Naive B cell (primary cell): ENCODE data around the gene PRRT3. TPM values are rescaled to one million over a fixed set of nuclear protein-coding genes. Genes with fewer than 3 reads are reported as not detected.
"Not testable (repeated sequence)": the region's sequence is repeated elsewhere in the genome, so short reads cannot be mapped to it uniquely, and the experiment has no call there.

ENCODE experiments used
- ATAC-seq, 2 donors: fragments of 150-1000 bp; cut with Tn5 transposase; 2 replicates each; pipeline ENCODE4 v1.10.0; 2021; ENCODE audit warnings: low read depth in 2 of 2, mild to moderate bottlenecking in 2 of 2, moderate library complexity in 2 of 2
- DNase-seq: peaks from one replicate; pipeline ENCODE4 v3.0.0; 2022
- H3K27ac Mint-ChIP-seq, 6 donors: one replicate each; pipeline ENCODE4 v1.8.0; 2020 to 2022; ENCODE audit warnings: mild to moderate bottlenecking in 6 of 6, mixed read lengths in 6 of 6, moderate library complexity in 5 of 6, inconsistent platforms in 2 of 6
- H3K27me3 Mint-ChIP-seq, 3 donors: one replicate each; pipeline ENCODE4 v1.8.0; 2021 to 2022; ENCODE audit warnings: mixed read lengths in 3 of 3, mild to moderate bottlenecking in 1 of 3
- H3K36me3 Mint-ChIP-seq, 2 donors: one replicate each; pipeline ENCODE4 v1.8.0; 2020 to 2022; ENCODE audit warnings: mixed read lengths in 2 of 2, inconsistent platforms in 1 of 2, mild to moderate bottlenecking in 1 of 2
- H3K4me1 Mint-ChIP-seq, 3 donors: one replicate each; pipeline ENCODE4 v1.8.0; 2020 to 2022; ENCODE audit warnings: mixed read lengths in 3 of 3, inconsistent platforms in 1 of 3, mild to moderate bottlenecking in 1 of 3, moderate library complexity in 1 of 3
- H3K4me3 Mint-ChIP-seq, 8 donors: one replicate each; pipeline ENCODE4 v1.8.0; 2020 to 2022; ENCODE audit warnings: mild to moderate bottlenecking in 8 of 8, mixed read lengths in 8 of 8, moderate library complexity in 8 of 8, inconsistent platforms in 2 of 8
- H3K9me3 Mint-ChIP-seq, 7 donors: one replicate each; pipeline ENCODE4 v1.8.0; 2020 to 2022; ENCODE audit warnings: mixed read lengths in 7 of 7, mild to moderate bottlenecking in 5 of 7, inconsistent platforms in 2 of 7, moderate library complexity in 1 of 7
- polyA plus RNA-seq, 6 donors: library from polyadenylated mRNA; unstranded; fragments of 300-500 nt; fragmentation: Illumina TruSeq; gene quantifications; one replicate each; pipeline ENCODE4 v1.2.3, GENCODE V29; 2021; ENCODE audit warnings: low read depth in 6 of 6

The PRRT3 gene
- polyA plus RNA-seq, 6 donors from 2014 or later: 0.22 to 0.82 (median 0.52) TPM

DNA sequence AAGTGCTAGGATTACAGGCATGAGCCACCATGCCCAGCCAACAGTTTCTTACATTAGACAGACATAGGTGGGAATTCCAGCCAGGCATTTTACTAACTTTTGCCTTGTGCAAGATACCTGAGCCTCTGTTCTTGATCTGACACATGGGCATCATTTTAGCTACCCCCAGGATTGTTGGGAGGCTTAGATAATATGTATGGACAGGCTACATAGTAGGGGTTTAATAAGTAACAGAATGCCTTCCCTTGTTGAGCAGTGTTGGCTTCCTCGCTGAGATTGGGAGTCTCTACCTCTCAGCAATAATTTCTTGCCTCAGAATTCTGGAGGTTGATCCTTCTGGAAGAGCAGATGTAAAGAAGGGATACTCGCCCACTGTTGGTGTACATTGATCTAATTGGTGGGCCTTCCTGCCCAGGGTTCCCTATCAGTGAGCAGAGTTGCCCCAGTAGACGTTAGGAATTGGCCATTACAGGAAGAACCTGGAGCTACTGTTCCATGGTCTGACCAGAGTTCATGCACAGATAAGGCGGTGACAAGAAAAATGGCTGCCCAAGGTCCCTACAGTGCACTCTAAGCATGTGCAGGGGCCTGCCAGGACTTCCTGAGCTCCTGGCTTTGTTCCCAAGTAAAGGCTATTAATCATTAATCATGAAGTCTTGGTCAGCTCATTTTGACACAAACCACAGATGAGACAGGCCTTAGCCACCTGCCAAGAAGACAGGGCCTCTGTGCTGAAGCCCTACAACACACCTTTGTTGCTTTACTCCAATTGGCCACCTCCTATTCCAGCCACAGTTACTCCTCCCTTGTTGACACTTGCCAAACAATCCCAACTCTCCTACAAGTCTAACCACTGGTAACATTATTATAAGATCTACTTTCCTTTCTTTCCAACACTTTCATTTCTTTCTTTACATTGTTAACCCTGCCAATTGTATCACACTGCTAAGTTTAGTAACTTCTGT is 54.5 kb downstream of the PRRT3 start:
- Mint-ChIP-seq H3K36me3 (peaks cover 6% of the 10 kb centered on the region in 2 donors), H3K4me3 (no peak overlapping the region), H3K9me3 (no peaks in the 10 kb centered on the region), H3K4me1 (peaks cover 34 to 50% (median 36%) of the 10 kb centered on the region in 3 donors), H3K27me3 (peaks cover 0 to under 1% (median 0%) of the 10 kb centered on the region in 3 donors), H3K27ac (peak overlapping the region in 5 of 6 donors; percentile 17 to 98 (median 85))
- DNase-seq (no peak), ATAC-seq (no peak)

DNA sequence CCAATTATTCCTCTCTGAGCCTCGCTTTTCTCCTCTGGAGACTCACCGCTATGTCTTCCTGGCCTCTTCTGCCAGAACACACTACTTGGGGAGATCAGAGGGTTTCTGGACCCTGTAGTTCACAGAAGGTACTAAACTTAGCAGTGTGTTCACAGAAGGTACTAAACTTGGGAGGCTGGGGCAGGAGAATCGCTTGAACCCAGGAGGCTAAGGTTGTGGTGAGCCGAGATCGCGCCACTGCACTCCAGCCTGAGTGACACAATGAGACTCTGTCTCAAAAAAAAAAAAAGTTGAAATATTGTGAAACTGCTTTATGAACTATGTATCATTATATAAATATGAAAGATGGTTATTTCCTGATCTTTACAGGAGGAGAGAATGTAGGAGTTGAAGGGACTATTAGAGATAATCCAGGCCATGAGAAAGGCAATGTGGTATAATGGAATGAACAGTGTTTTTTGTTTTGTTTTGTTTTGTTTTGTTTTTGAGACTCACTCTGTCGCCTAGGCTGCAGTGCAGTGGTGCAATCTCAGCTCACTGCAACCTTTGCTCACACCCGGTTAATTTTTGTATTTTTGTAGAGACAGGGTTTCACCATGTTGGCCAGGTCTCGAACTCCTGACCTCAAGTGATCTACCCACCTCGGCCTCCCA is 55.3 kb downstream of the PRRT3 start:
- H3K27ac Mint-ChIP-seq: peak overlapping the region in 5 of 6 donors; percentile 33 to 98 (median 74)
- not testable (repeated sequence) for ATAC-seq, H3K9me3 Mint-ChIP-seq, H3K27me3 Mint-ChIP-seq, DNase-seq
- H3K4me3 Mint-ChIP-seq: peak overlapping the region in 1 of 8 donors; percentile 53
- H3K4me1 Mint-ChIP-seq: peaks cover 40 to 55% (median 42%) of the 10 kb centered on the region in 3 donors
- peaks cover 6 to 12% of the 10 kb centered on the region in 2 donors for H3K36me3 Mint-ChIP-seq

DNA sequence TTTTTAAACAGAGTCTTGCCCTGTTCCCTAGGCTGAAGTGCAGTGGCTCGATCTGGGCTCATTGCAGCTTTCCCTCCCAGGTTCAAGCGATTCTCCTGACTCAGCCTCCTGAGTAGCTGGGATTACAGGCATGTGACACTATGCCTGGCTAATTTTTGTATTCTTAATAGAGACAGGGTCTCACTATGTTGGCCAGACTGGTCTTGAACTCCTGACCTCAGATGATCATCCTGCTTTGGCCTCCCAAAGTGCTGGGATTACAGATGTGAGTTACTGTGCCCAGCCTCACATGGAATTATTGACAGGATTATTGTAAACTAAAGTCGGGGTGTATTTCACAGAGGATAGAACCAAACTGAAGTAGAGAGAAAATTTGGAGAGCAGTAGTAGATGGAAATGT is 56.5 kb downstream of the PRRT3 start:
- Mint-ChIP-seq H3K27ac (peak overlapping the region in 5 of 6 donors; percentile 23 to 98 (median 54)), H3K36me3 (peaks cover 10 to 12% of the 10 kb centered on the region in 2 donors), H3K4me1 (peaks cover 49 to 61% (median 52%) of the 10 kb centered on the region in 3 donors)
- H3K27me3 Mint-ChIP-seq, H3K9me3 Mint-ChIP-seq, H3K4me3 Mint-ChIP-seq, ATAC-seq, DNase-seq: not testable (repeated sequence)

Other genes with a start within 250 kb of the PRRT3 start
- gene CPNE9, start 248.6 kb downstream of the PRRT3 start, polyA plus RNA-seq: not detected
- gene BRPF1, start 220.7 kb downstream of the PRRT3 start, polyA plus RNA-seq: 10 to 100 TPM in 2 of 6 donors, 1 to 10 TPM in 4; 3.0 to 22.0 (median 9.0) TPM
- gene OGG1, start 202.5 kb downstream of the PRRT3 start, polyA plus RNA-seq: 10 to 100 TPM; 23.2 to 35.1 (median 30.1) TPM
- gene CAMK1, start 182.5 kb downstream of the PRRT3 start, polyA plus RNA-seq: 1 to 10 TPM in 3 of 6 donors, under 1 TPM in 2, not detected in 1; 0.26 to 2.3 (median 1.2) TPM
- gene TADA3, start 159.9 kb downstream of the PRRT3 start, polyA plus RNA-seq: 10 to 100 TPM; 39.7 to 67.1 (median 45.6) TPM
- gene ARPC4, start 159.3 kb downstream of the PRRT3 start, polyA plus RNA-seq: 100 to 1,000 TPM; 263 to 316 (median 286) TPM
- 1 to 10 TPM in 5 of 6 donors, not detected in 1; 2.7 to 7.6 (median 3.4) TPM for gene TTLL3, start 142.1 kb downstream of the PRRT3 start, polyA plus RNA-seq
- 10 to 100 TPM; 56.7 to 76.4 (median 65.2) TPM for gene RPUSD3, start 108.4 kb downstream of the PRRT3 start, polyA plus RNA-seq
- under 1 TPM in 1 of 6 donors, not detected in 5; 0.36 TPM for gene CIDEC, start 72.2 kb downstream of the PRRT3 start, polyA plus RNA-seq
- gene JAGN1, start 61.8 kb downstream of the PRRT3 start, polyA plus RNA-seq: 10 to 100 TPM; 53.2 to 70.4 (median 59.7) TPM
- gene IL17RE, start 49.6 kb downstream of the PRRT3 start, polyA plus RNA-seq: not detected
- 1 to 10 TPM; 3.9 to 9.1 (median 7.6) TPM for gene IL17RC, start 35.3 kb downstream of the PRRT3 start, polyA plus RNA-seq
- gene CRELD1, start 18.6 kb downstream of the PRRT3 start, polyA plus RNA-seq: 10 to 100 TPM; 16.5 to 60.6 (median 27.5) TPM
- 10 to 100 TPM; 43.5 to 72.0 (median 54.8) TPM for gene EMC3, start 34.4 kb upstream of the PRRT3 start, polyA plus RNA-seq
- 10 to 100 TPM in 4 of 6 donors, 1 to 10 TPM in 2; 6.7 to 13.6 (median 11.2) TPM for gene FANCD2, start 74.0 kb upstream of the PRRT3 start, polyA plus RNA-seq
- gene FANCD2OS, start 155.8 kb upstream of the PRRT3 start, polyA plus RNA-seq: 1 to 10 TPM in 1 of 6 donors, not detected in 5; 1.0 TPM
- gene BRK1, start 163.3 kb upstream of the PRRT3 start, polyA plus RNA-seq: 100 to 1,000 TPM; 274 to 374 (median 312) TPM
- gene VHL, start 189.4 kb upstream of the PRRT3 start, polyA plus RNA-seq: 10 to 100 TPM; 10.2 to 46.5 (median 21.4) TPM
- 10 to 100 TPM in 3 of 6 donors, 1 to 10 TPM in 3; 8.2 to 12.6 (median 10.1) TPM for gene IRAK2, start 212.5 kb upstream of the PRRT3 start, polyA plus RNA-seq